Astrocyte of the cerebellum (primary cell): ENCODE measurements around the gene ARFGEF3.
"Not testable (repeated sequence)": the region's sequence is repeated elsewhere in the genome, so short reads cannot be mapped to it uniquely, and the experiment has no call there.

Experiments used
- DNase-seq: peaks from one replicate; pipeline ENCODE4 v3.0.0-alpha.2; 2011; ENCODE audit warnings: low read depth
- H3K4me3 ChIP-seq: 2 replicates; pipeline ENCODE4 v1.5.1; 2011; ENCODE audit warnings: mild to moderate bottlenecking, low read depth, low read length, moderate library complexity
- in situ Hi-C: cut with HindIII; loops from 2 replicates; pipeline ENCODE4 v1.10.0; 2017; ENCODE audit warnings: low sequenced_read_pairs
- TF ChIP-seq, protein P1 (sequence below): IDR thresholded peaks from 2 replicates; pipeline ENCODE4 v1.5.1; 2012; ENCODE audit warnings: low read length, low read depth, moderate library complexity, mild to moderate bottlenecking; ENCODE audit errors: missing control alignments

ARFGEF3 gene

DNA sequence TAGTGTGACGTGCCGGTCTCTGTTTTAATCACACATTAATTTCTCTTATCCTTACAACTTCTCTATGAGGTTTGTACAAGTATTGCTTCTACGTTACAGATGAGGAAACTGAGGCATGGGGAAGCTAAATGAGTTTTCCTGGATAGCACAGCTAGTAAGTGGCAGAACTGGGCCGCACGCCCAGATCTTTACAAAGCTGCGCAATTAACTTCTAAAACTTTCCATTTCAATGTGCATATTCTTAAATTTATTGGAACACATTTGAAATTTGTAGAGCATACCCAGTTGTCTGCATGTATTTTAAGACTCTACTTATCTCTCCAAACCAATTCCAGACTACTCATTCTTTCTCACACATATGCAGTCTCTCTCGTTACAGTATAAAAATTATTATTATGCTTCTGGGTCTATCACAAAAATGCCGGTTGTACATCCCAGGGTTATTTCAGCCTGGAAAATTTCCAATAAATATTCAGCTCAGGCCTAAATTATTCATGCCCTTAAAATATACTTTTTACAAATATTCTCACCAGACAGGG lies 44.3 kb upstream of the ARFGEF3 start:
- no peak overlapping the region for H3K4me3 ChIP-seq
- TF ChIP-seq, protein P1, sequence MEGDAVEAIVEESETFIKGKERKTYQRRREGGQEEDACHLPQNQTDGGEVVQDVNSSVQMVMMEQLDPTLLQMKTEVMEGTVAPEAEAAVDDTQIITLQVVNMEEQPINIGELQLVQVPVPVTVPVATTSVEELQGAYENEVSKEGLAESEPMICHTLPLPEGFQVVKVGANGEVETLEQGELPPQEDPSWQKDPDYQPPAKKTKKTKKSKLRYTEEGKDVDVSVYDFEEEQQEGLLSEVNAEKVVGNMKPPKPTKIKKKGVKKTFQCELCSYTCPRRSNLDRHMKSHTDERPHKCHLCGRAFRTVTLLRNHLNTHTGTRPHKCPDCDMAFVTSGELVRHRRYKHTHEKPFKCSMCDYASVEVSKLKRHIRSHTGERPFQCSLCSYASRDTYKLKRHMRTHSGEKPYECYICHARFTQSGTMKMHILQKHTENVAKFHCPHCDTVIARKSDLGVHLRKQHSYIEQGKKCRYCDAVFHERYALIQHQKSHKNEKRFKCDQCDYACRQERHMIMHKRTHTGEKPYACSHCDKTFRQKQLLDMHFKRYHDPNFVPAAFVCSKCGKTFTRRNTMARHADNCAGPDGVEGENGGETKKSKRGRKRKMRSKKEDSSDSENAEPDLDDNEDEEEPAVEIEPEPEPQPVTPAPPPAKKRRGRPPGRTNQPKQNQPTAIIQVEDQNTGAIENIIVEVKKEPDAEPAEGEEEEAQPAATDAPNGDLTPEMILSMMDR: no peak
- in situ Hi-C loops: no loop called here
- DNase-seq: no peak

- DNase-seq, H3K4me3 ChIP-seq, in situ Hi-C loops: not testable (repeated sequence)
These were observed 42.5 kb upstream of the ARFGEF3 start for GRCh38 chr6:138119229-138119628.

DNA sequence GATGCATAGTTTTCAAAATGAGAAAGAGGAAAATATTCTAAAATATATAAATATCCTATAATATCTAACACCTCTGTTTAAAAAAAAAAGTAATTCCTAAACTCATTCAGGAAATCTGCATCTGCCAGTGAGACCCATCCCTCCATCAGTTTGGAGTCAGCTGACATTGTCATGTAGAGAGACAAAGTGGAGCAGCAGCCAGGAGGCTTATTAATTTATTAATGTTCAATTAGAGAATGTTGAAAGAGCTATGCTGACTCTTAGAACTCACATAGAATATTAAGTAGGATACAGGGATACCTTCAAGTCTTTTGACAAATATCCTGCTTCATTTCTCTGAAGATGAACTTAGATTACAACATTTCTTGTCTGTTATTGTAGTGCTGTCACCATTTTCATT lies 41.8 kb upstream of the ARFGEF3 start:
- TF ChIP-seq, protein P1: no peak
- no peak for DNase-seq
- in situ Hi-C loops: no loop called here
- H3K4me3 ChIP-seq: no peak overlapping the region

DNA sequence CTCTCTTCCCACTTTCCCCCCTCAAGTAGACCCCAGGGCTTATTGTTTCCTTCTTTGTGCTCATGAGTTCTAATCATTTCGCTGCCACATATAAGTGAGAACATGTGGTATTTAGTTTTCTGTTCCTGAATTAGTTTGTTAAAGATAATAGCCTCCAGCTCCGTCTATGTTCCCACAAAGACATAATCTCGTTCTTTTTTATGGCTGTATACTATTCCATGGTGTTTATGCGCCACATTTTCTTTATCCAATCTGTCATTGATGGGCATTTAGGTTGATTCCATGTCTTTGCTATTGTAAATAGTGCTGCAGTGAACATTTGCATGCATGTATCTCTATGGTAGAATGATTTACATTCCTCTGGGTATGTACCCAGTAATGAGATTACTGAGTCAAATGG lies 37.6 kb upstream of the ARFGEF3 start:
- in situ Hi-C loops: no loop called here
- TF ChIP-seq, protein P1: no peak
- no peak for DNase-seq
- no peak overlapping the region for H3K4me3 ChIP-seq

DNA sequence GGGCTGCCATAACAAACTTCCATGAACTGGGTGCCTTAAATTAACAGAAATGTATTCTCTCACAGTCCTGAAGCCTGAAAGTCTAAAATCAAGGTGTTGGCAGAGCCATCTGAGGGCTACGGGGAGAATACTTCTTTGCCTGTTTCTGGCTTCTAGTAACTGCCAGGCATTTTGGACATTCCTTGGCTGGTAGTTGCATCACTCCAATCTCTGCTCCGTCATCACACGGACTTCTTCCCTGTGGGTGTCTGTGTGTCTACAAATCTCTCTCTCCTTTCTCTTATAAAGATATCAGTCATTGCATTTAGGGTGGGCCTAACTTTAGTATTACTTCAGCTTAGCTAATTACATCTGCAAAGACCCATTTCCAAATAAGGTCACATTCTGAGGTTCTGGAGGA lies 33.6 kb upstream of the ARFGEF3 start:
- no peak for DNase-seq
- in situ Hi-C loops: no loop called here
- TF ChIP-seq, protein P1: no peak
- no peak overlapping the region for H3K4me3 ChIP-seq

DNA sequence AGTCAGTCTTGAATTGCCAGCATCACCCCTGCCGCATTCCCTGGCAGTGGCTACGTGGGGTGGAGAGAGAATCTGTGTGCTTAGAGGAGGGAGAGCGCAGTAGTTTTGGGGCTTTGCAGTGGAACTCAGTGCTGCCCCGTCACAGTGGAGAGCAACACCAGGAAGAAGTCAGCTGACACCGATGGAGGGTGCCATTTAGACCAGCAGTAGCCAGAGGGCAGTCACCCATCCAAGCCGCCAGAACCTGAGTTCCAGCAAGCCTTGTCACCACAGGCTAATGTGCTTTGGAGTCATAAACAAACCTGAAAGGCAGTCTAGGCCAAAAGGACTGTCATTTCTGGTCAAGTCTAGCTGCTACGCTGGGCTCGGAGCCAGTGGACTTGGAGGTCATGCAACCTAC lies 32.5 kb upstream of the ARFGEF3 start:
- H3K4me3 ChIP-seq: no peak overlapping the region
- in situ Hi-C loops: no loop called here
- no peak for DNase-seq
- TF ChIP-seq, protein P1: no peak

DNA sequence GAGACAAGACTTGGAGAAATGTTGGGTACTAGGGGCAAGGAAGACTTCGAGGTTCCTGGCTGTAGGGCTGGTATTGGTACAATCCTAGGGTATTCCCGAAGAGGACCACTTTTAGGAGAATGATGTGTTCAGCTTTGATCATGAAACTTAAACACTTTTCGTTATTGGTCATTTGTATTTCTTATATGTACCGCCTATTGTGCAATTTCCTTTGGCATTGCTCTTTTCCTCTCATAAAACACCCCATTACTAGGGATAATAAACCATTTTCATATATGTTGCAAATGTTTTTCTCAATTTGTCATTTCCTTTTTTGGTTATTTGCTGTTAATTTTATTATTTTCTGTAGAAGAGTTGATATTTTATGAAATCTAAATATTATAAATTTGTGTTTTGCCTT lies 18.9 kb upstream of the ARFGEF3 start:
- H3K4me3 ChIP-seq: no peak overlapping the region
- no peak for DNase-seq
- in situ Hi-C loops: no loop called here
- TF ChIP-seq, protein P1: no peak
